ENCODE results near the gene CEL.
A peak's percentile ranks its signal among the peaks of the same experiment; 100 is the strongest.
"Not testable (repeated sequence)": the region's sequence is repeated elsewhere in the genome, so short reads cannot be mapped to it uniquely, and the experiment has no call there.

The CEL gene

DNA sequence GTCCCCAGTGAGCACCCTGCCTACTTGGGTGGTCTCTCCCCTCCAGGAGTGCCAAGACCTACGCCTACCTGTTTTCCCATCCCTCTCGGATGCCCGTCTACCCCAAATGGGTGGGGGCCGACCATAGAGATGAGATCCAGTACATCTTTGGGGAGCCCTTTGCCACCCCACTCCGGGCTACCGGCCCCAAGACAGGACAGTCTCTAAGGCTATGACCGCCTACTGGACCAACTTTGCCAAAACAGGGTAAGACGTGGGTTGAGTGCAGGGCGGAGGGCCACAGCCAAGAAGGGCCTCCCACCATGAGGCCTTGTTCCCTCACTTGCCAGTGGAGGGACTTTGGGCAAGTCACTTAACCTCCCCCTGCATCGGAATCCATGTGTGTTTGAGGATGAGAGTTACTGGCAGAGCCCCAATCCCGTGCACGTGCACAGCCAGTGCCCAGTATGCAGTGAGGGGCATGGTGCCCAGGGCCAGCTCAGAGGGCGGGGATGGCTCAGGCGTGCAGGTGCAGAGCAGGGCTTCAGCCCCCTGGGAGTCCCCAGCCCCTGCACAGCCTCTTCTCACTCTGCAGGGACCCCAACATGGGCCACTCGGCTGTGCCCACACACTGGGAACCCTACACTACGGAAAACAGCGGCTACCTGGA lies 24.6 kb downstream of the CEL start:
- DNase-seq (ENCODE audit: low spot score): not testable (repeated sequence)

DNA sequence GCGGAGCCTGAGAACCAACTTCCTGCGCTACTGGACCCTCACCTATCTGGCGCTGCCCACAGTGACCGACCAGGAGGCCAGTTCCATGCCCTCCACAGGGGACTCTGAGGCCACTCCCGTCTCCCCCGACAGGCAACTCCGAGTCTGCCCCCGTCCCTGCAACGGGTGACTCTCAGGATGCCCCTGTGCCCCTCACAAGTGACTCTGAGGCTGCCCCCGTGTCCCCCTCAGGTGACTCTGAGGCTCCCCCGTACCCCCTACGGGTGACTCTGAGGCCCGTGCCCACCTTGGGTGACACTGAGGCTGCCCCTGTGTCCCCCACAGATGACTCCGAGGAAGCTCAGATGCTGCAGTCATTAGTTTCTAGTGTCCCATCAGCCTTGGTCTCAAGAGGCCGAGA lies 25.1 kb downstream of the CEL start:
- no peak for DNase-seq (ENCODE audit: low spot score)

DNA sequence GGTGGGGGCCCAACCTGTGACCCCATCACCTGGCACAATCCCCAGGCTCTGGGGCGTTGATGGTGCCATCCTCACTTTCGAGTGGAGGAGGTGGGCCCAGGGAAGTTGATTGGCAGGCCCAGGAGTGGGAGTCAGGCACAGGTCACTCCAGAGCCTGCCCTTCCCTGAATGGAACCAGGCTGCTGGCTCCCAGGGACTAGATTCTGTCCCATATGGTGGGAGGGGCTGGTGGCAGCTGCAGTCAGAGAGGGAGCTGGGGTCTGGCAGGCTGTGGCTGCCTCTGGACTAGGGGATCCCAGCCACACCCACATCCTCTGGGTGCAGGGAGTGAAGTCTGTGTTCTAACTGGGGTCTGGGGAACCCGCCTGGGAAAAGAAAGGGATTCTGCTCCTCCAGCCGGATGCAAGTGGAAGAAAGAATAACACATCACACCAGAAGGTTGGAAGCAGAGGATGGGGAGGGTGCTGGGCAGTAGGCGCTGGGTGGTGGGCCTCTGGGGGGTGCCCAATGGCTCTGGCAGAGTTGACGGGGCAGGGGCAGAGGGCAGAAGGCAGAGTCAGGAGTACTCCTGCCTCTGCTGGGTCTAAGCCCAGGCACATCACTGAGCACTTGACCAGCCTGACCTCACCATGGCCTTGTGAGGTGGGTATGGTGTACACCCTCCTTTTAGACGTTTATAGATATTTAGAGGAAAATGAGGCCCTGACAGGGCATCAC lies 25.8 kb downstream of the CEL start:
- no peak for DNase-seq (ENCODE audit: low spot score)

DNA sequence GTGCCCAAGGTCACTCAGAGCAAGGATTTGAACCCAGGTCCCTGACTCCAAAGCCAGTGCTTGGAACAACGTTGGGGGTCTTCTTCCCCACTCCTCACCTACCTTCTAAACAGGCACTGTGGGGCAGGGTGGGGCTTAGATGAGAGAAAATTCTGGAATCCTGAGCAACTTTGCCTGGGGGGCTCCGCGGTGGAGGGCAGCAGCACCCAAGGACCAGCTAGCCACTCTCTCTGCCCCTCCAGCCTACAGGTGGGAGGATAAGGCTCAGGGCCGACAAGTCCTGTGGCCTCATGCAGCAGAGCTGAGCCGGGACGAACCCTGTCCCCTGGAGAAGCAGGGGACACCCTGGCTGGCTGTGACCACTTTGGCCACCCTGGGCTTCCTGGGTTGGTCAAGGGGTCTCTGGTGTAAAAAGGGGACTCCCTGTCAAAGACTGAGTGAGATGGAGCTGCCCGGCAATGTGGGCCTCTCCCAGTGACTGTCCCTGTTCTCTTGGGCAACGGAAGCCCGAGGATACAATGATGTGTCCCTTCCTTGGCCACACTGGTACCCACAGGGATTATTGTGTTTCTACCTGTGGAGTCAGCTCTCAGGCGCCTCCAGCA lies 26.5 kb downstream of the CEL start:
- DNase-seq (ENCODE audit: low spot score): no peak

DNA sequence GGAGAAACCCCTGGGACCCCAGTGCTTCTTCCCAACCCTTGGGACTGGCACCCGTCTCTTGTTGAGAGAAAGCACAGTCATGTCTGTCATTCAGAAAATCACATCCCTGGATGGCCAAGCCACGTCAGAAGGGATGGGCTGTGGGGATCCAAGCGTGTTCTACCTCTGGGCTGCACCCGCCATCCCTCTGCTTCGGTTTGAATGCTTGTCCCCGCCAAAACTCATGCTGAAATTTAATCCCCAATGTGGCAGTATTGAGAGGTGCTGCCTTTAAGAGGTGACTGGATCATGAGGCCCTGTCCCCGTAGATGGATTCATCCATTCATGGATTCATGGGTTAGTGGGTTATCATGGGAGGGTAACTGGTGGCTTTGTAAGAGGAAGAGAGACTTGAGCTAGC lies 27.0 kb downstream of the CEL start:
- DNase-seq (ENCODE audit: low spot score): no peak

DNA sequence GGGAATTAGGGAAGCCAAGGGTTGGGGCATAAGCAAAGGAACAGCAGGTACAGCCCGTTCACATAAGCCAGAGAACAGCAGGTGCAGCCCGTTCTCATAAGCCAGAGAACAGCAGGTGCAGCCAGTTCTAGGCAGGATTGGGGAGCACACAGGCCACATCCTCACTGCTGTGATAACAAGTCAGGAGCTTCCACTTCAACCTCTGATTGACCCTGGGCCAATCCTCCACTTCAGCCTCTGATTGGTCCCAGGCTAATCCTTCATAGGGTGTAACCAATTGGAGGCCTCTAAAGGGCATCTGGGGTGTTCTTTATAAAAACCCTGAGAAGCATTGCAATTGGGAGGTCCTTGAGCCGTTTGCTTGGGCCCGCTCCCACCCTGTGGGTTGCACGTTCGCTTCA lies 27.5 kb downstream of the CEL start:
- no peak for DNase-seq (ENCODE audit: low spot score)

DNA sequence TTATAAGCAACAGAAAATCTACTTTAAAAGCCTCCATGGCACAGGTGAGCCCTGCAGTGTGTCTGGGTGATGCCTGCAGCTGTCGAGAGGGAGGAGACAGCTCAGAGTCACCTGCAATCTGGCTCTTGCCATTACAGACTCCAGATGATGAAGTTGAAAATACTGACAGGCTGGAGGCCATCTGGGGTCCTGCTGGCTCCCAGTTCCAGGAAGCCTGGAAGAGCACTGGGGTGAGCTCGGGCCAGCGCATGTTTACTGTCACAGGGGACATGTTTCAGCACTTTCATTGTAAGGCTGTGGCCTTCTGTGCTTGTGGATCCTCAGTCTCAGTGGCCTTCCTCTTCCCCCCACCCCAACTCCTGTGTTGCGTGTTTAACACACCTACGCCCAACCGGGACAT lies 28.4 kb downstream of the CEL start:
- no peak for DNase-seq (ENCODE audit: low spot score)

DNA sequence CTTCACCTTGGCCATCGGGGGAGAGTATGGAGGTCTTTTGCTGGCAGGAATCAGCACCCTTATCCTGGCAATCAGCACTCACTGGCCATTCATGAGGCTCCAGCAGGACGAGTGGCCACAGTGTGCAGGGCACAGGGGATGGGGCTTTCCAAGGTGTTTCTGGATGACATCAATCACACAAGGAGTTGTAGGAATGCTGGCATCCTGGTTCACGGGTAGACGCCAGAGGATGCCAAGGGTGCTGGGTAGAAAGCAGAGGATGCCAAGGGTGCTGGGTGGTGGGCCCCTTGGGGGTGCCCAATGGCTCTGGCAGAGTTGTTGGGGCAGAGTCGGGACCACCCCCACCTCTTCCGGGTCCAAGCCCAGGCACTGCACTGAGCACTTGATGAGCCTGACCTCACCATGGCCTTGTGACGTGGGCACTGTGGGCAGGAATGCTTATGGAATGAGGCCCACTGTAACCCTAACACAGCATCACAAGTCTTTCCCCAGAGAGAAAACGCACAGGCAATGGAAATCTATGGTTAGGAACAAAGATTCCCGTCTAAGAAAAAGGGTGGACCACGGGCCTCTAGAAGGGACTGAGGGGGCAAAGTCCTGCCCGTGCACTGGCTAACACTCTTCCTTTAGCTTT lies 29.1 kb downstream of the CEL start:
- no peak for DNase-seq (ENCODE audit: low spot score)

DNA sequence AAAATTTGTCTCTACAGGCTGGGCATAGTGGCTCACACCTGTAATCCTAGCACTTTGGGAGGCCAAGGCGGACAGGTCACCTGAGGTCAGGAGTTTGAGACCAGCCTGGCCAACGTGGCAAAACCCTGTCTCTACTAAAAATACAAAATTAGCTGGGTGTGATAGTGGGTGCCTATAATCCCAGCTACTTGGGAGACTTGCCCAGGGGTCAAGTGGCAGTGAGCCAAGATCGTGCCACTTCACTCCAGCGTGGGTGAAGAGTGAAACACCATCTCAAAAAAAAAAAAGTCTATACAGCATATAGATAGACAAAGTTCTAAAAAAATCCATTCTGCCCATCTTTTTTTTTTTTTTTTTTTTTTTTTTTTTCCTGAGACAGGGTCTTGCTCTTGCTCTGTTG lies 32.6 kb downstream of the CEL start:
- DNase-seq (ENCODE audit: low spot score): not testable (repeated sequence)

DNA sequence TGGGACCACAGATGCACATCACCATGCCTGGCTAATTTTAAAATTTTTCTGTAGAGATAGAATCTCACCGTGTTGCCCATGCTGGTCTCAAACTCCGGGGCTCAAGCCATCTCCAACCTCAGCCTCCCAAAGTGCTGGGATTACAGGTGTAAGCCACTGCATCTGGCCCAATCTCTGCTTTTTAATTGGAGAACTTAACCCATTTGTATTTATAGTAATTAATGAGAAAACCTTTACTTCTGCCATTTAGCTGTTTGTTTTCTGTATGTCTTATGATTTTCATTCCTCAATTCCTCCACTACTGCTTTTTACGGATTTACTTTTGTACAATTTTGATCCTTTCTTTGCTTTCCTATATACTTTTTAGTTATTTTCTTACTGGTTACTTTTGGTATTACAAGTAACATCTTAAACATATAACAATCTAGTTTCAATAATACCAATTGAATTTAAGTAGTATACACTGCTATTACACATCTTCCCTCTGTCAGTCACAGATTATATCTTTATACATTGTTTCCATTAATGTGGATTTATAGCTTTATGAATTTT lies 33.1 kb downstream of the CEL start:
- DNase-seq (ENCODE audit: low spot score): no peak

DNA sequence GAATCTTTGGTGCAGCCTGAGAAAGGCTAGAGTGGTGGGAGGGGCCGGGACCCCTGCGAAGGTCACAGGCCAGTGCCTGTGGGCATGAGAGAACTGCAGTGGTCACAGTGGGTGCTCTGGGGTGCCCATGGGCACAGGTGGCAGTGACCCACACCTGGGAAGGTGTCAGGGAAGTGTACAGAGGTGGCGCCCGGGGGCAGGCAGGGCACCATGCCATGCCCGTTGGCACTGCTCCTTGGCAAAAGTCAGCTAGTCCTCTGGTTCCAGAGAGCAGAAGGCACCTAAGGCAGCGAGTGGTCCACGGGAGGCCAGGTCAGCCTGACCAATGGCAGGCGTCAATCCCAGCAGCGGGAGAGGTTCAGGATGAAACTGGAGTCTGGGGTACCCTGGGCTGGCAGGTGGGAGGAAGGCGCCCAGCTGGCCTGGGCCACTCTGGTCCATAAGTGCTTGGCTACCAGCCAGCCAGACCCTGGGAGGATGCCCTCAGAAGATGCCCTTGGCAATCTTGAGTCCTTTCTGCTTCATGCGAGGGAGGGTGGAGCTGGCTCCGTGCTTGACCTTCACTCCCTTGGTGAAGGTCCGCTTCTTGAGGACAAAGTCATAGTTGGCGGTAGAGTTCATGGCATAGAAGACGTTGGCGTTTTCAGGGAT lies 36.4 kb downstream of the CEL start:
- no peak for DNase-seq (ENCODE audit: low spot score)

DNA sequence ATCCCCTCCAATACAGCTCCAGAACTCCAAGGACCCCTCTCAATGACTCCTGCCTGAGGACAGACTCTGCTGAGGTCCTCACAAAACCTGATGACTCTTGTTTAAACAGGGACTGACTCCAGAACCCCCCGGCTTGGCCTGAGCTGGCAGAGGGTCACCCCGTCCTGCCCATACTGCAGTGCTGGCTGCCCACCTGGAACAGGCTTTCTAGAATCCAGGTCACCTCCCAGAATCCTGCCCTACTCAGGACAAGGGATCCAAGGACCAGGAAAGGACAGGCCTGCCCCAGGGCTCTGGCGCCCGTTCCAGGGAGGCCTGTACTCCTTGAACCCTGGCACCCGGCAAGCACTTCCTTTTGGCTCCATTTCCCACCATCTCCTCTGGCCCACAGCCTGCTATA lies 37.1 kb downstream of the CEL start:
- DNase-seq (ENCODE audit: low spot score): no peak

DNA sequence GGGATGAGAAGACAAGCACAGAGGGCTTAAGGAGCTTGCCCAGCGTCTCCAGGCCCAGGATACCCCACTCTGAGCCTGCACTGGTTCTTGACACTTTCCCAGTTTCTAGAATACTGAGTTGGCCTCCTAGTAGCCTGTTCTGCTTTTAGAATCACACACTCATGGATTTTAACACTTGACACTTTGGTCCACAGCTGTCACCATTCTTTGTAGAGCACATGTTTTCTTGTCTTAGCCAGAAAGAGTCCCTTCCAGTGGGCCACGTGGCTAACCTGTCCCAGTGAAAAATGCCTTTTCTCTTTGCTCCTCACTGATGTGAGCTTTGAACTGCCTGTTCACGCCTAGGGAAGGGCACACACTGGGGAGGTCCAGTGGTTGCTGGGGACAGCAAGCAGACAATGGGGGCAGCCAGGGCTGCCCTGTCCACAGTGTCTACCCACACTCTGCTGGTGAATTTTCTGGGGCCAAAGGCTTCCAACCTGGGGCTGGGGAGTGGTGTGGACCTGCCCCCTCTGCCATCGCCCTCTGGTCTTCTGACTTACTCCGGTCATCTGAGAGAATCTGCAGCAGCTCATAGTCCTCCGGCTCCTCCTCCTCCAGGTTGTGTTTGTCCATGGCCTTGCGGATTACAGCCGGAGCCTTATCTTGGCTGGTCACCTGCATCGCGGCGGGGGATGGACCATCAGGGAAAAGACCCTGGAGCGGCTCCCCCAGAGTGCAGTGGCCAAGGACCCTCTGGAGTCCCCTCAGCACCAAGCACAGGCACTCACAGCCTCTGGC lies 38.1 kb downstream of the CEL start:
- DNase-seq (ENCODE audit: low spot score): no peak

DNA sequence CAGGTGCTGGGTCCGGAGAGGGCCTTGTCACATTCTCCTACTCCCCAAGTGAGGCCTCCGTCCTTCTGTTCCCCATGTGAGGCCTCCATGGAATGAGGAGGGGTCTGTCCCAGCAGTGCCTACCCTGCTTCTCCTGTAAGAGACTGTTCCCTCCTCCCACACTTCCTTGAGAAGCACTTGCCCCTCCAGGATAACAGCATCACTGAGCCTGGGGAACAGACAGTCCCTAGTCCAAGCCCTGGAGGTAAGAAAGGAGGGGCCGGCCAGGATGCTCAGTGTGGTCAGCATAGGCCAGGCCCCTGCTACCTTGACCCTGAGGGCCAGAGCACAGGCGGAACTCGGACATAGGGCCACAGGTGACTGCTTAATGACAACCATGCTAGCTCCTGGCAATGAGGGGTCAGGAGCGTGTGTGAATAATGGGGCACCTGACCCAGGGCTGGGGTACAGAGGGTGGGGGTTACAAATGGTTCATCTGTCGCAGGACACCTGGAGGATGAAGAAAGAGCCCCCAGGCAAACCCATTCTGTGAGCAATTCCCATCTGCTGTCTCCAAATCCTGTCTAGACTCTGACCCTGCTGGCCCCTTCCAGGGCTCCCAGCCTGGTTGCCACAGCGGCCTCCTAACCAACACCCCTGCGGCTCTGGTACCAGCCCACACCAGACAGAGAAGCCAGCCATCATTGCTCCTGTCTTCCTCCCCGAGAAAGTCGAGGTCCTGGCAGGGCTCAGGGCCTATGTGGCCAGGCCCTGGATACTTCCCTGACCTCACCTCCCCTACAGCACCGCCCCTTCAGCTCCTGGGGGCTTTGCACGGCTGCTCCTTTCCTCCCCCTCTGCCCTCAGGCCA lies 39.0 kb downstream of the CEL start:
- no peak for DNase-seq (ENCODE audit: low spot score)

DNA sequence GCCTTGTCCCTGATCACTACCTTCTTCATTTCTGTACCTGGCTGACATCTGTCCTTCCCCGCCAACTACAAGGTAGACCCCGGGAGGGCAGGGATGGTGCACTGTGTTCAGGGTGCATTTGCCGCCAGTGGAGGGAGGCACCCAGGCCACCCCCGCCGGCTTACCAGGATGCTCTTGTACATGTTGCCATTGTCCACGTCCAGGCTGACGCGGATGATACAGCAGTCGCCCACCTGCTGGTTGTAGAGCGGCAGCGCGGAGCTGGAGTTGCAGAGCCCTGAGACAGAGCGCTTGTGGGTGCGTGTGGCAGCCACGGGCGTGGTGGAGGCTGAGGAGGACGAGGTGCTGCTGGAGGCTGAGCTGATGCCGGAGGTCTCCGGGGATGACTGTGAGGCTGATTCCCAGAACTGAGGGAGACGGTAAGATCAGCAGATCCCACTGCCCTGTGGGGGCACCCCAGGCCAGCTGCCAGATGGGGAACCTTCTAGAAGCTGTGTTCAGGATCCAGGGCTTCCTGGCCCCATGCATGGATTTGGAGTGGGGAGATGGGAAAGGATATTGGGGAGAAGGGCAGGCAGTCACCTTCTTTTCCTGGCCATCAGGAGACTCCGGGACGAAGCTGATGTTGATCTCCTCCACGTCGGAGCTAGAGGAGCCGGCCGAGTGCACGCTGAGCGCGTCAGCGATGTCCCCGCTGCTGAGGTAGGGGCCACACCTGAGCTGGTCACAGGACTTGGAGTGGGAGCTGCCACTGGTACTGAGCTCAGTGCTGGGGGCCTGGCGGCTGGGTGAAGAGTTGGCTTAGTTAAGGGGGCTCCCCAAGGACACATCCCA lies 39.8 kb downstream of the CEL start:
- no peak for DNase-seq (ENCODE audit: low spot score)

DNA sequence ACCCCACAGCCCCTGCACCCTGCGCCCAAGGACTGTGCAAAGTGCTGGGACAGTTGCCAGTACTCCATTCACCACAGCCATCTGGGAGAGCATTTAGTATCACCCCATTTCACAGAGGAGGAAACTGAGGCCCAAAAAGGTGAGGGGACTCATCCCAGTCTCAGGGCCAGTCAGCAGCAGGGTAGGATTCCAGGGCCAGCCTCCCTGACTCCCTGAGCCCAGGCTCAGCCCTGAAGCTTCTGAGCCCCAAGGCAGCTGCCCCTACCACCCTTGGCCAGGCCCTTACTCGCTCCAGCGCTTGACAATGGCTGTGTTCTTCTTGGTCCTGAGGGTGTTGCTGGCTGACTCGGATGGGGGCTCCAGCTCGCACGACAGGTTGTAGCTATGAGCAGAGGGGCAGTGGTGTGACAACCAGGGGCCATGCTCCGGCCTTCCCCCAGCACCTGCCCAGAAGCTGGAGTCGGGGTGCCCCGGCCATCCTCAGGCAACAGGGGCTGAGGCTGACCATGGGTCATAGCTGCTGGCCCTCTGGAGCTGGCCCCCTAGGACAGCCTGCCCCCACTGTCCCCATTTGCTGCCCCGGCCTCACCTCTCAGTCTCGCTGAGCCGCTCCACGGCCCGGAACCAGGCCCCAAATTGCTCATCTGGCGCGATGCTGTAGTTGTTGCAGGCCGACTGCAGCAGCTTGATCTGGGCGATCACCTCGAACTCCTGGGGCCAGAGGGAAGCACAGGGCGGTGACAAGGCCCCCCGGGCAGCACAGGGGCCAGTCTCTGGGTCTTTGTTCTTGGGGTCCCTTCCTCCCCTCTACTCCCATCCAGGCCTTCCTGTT lies 40.6 kb downstream of the CEL start:
- DNase-seq (ENCODE audit: low spot score): no peak

DNA sequence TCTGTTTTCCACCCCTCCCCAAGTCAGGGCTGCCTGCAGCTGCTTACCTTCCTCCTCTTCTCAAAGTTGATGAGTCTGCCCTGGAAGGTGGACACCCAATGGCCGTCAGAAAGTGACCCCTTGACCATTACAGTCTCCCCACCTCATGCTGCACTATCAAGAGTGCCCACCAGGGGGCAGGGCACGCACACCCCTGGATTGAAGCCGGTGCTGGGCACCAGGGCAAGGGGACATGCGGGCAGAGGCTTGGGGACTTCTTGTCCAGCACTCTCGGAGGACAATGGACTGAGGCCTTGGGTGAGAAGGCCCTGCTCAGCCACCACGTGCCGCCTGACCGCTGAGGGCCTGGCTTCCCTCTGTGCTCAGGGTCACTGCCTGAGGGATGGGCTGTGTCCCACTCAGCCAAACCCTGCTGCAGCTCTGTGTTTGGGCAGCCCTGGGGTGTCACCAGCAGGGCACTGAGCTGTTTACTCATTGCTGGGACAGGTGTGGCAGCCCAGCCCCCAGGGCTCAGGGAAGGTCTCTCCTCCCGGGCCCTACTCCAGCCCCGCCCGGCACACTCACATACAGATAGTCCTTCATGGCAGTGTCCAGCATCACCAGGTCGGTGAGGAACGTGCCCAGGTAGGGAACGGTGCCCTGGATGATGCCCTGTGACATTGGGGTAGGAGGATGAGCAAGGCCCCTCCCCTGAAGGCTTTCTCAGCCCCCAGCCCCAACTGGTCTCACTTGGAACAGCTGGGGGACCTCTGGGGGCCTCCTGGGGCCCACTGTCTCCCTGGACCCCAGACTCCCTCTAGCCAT lies 41.6 kb downstream of the CEL start:
- peak; percentile 88 for DNase-seq (ENCODE audit: low spot score)

DNA sequence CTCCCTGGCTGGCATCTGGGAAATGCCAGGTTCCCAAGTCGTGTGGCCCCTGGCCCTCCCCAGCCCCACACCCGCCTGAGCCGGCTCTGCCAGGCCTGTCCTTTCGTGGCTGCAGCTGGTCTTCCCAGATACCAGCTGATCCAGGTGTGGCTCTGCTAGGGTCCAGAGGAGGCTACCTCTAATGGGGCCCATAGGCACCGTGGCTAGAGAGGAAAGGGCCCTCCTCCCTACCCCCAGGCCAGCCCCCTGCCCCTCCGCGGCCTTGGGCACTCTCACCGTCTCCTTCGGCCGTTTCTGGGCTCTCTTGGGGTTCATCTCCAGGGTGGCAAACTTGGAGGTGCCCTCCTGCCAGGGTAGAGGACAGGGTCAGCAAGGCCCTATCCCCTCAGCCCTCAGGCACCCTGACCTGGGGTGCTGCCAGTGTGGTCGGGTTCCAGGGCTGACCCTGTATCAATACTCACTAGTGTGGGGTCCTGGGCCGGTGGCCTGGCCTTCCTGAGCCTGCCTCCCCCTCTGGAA lies 42.3 kb downstream of the CEL start:
- DNase-seq (ENCODE audit: low spot score): no peak

Data from HuH-7.5 (cell line).